HG03469 (cell line): ENCODE measurements around the gene KLHL8.
A peak's percentile ranks its signal among the peaks of the same experiment; 100 is the strongest.
"Not testable (repeated sequence)": the region's sequence is repeated elsewhere in the genome, so short reads cannot be mapped to it uniquely, and the experiment has no call there.

Experiments used
- ATAC-seq: cut with Tn5 transposase; IDR thresholded peaks from one replicate; pipeline ENCODE4 v1.9.1; 2021; ENCODE audit warnings: mild to moderate bottlenecking, moderate library complexity, moderate number of reproducible peaks; ENCODE audit not compliant: unreplicated experiment

KLHL8 gene

GRCh38 chr4:87228262-87228860, 7.9 kb upstream of the KLHL8 start:
- ATAC-seq, result no peak

GRCh38 chr4:87227751-87228151, 7.3 kb upstream of the KLHL8 start:
- ATAC-seq, result no peak

- no peak for ATAC-seq
These were observed 5.5 kb upstream of the KLHL8 start for GRCh38 chr4:87225936-87226335.

GRCh38 chr4:87224141-87224923, 3.9 kb upstream of the KLHL8 start:
- no peak for ATAC-seq

GRCh38 chr4:87219632-87220093, 755 bp downstream of the KLHL8 start:
- ATAC-seq, result peak; percentile 21

GRCh38 chr4:87217235-87217763, 3.1 kb downstream of the KLHL8 start:
- not testable (repeated sequence) for ATAC-seq

- no peak for ATAC-seq
These were observed 3.9 kb downstream of the KLHL8 start for GRCh38 chr4:87216469-87216868.

- ATAC-seq, result no peak
These were observed 6.9 kb downstream of the KLHL8 start for GRCh38 chr4:87213421-87214075.

- ATAC-seq, result no peak
These were observed 9.0 kb downstream of the KLHL8 start for GRCh38 chr4:87211249-87211952.

GRCh38 chr4:87209696-87210095, 10.7 kb downstream of the KLHL8 start:
- ATAC-seq, result peak; percentile 43

GRCh38 chr4:87209182-87209581, 11.2 kb downstream of the KLHL8 start:
- no peak for ATAC-seq

- no peak for ATAC-seq
These were observed 15.9 kb downstream of the KLHL8 start for GRCh38 chr4:87204559-87204958.

- no peak for ATAC-seq
These were observed 23.5 kb downstream of the KLHL8 start for GRCh38 chr4:87196927-87197326.

GRCh38 chr4:87196146-87196545, 24.3 kb downstream of the KLHL8 start:
- ATAC-seq, result no peak

GRCh38 chr4:87193958-87194675, 26.3 kb downstream of the KLHL8 start:
- no peak for ATAC-seq

- ATAC-seq, result no peak
These were observed 28.1 kb downstream of the KLHL8 start for GRCh38 chr4:87192145-87192919.

GRCh38 chr4:87188932-87189331, 31.5 kb downstream of the KLHL8 start:
- no peak for ATAC-seq

- ATAC-seq, result no peak
These were observed 32.4 kb downstream of the KLHL8 start for GRCh38 chr4:87188048-87188447.

- ATAC-seq, result no peak
These were observed 35.1 kb downstream of the KLHL8 start for GRCh38 chr4:87185146-87185870.
